CD4-positive, alpha-beta T cell treated with Interleukin-17A for 4 hours (primary cell): ENCODE data around the gene WLS.

Experiments
- DNase-seq: peaks from one replicate; pipeline ENCODE4 v3.0.0-alpha.2; 2020; ENCODE audit warnings: mixed read lengths

Gene WLS

DNA sequence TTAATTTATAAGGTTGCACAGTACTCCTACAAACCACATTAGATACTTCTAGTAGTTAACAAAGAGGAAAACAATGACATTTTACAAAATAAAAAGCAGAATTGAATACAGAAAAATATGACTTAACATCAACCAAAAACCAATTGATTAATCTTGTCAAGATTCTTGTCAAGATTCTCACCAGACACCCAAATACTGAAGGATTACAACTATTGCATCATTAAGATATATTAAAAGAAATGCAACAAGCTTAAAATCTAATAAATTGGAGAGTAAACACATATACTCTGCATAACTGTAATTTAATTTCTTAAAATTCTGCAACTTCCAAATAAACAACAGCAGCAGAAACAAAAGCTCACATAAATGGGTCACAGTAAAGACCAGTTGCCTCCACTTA lies 4.7 kb downstream of the WLS start:
- no peak for DNase-seq

DNA sequence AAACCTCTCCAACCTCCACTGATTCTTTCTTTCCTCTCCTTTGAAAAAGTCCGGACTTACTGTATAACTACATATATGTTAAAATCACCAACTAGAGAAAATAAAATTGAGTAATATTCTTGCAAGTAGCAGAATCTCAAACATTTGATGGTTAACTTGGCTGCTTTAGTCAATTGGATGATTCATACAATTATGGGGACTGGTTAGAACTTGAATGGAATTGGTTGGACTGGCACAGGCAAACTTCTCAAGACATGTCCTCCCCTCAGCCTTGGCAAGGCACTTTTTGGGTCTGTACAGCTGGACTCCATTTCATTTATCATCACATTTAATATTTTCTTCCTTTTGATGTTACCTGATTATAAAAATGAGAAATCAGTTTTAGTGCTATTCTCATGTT lies 6.5 kb downstream of the WLS start:
- DNase-seq = no peak

DNA sequence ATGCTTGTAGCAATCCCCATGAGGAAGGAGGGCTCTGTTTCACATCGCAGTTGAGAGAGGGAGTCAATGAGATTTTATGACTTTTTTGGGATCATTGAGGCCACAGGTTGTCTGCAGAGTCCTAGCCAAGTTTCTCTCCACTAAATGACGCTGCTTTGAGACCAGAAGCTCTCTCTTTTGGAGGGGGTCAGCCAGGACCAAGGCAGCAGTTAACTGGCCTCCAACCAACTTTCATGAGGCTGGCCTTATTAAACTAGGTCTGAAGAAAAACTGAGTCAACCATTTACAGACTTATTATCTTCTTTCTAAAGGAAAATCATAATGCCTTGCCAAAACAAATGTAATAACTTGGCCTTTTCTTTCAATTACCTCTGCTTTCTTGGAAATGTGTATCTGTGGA lies 8.6 kb downstream of the WLS start:
- DNase-seq = no peak

DNA sequence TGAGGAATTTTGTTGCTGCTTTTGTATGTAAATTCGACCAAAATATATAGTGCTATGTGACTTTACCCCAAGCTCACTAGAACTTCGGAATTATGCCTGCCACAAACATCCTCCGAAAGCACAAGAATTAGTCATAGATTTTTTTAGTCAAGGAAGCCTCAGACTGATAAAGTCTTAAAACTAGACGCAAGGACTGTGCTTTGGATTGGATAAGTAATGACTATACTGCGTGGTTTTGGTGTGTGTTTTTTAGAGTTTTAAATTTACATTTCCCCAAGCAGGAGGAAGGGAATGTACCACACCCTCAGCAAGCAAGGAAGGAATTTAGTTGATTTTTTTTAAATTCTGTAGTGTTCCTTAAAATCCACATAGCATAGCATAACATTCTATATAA lies 10.3 kb downstream of the WLS start:
- DNase-seq = no peak

DNA sequence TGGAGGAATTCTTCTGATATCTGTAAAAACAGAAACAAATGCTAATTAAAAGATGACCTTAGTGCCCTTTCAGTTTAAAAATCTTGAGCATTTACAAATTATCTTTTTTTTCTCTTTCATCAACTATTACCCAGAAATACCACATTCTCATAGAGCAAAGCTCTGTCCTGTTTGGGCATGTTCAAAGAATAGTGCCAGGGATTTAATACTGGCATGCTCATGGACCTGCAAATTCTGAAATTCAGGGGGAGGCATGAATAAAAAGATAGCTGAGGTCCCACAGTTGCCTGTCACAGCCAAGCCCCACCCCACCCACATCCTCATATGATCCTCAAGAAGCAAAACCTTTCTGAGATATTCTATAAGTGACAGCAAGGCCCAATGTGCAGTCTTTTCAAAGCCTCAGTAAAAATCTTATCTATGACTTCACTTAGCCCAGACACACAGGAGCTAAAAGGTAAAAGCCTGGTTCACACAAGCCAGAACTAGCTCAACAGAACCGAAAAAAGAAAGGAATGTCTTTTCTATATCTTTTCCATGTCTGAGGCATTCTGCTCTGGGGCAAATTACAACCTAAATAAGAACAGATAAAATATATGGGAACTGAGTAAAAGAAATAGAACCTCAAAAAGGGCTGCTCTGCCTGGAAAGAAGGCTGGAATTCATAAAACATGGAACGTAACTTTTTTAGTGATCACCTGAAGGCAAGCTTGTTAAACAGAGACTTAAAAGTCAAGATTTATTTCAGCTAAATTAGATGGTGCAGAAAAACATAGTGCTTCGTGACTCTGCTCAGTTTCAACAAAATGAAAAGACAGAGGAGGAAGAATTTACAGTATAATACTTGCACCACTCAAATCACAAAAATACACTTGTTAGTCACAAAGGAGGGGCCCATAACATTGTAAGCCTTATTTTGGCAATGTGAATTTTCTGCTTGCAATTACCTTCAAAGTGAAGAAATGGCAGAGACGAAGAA lies 11.0 kb downstream of the WLS start:
- no peak for DNase-seq

DNA sequence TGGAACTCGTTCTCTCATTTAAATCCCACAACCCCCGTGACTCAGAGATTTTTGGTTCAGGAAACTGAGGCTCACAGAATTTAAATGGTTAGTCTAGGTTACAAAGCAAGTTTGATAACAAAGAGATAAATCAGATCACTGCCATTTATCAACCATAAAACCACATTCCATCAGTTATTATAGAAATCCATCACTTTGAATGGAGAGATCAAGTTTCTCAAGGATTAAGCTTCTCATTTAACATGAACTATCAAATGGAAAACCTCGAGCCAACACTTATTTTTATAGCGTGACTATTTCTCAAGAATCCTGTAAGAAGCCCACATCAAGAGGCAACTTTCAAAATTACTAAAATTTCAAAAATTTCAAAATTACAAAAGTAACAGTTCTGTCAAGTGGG lies 11.9 kb downstream of the WLS start:
- DNase-seq = no peak

DNA sequence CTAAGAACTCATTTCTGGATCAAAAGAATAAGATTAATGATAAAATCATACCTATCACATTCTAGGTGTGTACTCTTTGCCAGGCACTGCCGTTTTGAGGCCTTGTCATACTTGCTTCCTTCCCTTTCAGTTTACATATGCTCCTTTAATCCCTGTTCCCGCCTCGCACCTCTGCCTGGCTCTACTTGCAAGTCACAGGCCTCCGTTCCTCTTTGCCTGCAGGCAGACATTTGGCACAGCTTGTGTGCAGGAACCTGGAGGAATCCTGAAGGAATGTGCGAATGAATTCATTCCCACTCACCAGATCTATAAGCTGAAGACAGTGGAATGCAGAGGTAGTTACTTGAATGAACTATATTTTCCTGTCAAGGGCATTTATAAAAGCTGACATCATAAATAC lies 13.8 kb downstream of the WLS start:
- no peak for DNase-seq

DNA sequence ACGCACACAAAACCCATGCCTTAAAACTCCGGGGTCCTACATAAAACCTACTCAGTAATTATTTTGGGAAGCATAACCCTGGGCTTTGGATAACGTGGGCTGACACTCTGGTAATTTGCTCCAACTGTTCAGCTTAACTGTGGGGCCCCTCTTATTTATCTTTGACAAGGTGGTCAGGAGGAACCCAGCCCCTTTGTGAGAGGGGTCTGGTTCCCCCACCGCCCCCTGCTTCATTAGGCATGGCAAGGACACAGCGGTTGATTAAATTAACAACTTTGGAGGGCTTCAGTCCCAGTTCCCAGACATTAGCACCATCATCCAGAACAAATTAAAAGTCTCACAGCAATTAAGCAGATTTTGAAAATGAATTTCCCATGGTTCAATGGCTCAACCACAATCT lies 14.7 kb downstream of the WLS start:
- no peak for DNase-seq

DNA sequence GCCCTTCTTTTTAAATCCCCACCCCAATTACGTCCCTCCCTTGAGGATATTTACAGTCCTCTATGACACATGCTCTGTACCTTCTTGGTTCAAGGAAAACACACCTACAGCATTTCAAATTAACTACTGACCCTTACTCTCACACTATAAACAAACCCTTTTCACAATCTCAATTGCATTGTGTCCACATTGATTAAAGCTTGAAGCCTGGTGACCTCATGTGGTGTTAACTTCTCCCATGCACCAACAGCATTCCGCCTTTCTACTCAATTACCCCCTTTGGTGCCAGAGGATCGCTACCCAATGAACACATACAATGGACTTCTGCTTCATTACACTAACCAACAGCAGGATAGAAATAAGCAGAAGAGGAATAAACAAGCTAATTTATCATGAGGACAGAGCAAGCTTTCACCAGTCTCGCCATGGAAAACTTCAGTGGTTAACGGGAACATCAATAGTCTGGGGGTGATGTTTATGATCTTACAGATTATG lies 15.2 kb downstream of the WLS start:
- DNase-seq = no peak

DNA sequence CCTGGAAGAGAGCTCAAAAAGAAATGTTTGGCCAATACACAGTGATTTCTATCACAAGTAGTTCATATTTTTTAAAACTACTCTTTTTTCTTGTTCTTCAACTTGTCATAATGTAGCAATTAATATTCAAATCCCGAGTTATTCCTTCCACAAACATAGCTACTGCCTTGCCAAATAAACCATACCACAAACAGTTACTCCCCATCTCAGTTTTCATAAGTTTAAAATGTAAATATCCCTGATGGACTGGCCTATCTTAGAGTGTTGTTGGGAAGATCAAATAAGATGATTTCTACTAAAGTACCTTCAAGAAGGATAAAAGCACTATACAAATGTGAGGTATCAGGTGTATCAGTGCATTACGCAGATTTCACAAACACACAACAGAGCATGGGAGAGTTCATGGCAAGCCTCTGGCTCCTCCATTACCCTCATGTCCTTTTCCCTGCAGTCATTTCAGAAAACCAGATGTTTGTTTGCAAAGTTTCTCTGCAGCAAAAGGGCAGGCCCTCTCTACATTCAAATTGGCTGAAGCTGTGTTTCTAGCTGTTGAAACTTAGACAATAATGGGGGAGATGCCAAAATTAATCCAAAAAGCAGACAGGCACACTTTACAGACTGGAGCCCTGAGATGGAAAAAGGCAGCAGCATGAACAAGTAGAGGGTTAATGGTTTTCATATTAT lies 16.1 kb downstream of the WLS start:
- no peak for DNase-seq

DNA sequence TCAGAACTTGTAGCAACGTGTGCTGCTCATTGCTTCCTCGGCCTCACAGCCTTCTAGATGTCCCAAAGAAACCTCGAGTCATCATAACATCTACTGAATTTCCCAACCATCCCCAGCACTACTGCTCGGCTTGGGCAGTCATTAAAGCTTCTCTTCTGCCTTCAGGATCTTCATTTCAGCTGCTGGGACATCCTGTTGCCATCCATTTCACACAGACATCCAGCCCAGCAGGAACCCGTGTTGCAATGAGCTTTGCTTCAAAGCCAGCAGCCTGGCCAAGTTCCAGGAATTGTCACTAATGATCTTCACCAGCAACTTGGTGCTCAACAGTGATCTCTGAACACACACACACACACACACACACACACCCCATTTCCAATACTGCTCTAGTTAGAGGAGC lies 18.5 kb downstream of the WLS start:
- DNase-seq = no peak

DNA sequence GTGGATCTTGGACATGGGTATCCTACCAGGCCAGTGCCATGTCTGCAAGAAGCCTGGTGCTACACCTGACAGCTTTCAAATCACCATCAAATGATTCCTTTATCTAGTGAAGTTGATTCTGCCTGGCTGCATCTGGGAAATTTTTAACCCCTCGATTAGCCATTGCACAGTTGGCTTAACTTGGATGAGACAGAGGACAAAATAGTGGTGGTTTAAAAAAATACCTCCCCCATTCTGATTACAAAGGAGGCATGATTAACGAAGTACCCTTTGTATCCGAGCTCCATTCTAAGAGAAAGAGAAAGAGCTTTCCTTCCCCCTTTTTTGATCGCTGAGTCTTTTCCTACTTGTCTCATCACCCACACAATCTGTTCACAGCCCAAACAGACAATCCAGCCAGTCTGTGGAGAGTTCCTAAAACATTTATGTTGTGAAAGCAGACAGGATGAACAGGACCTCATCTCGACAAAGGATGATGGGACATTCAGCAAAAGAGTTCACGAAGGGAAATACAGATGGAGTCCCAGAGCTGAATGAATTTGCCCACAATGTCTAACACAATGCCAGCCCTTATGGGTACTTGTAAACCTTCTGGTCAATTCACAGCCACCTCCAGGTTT lies 20.5 kb downstream of the WLS start:
- no peak for DNase-seq

DNA sequence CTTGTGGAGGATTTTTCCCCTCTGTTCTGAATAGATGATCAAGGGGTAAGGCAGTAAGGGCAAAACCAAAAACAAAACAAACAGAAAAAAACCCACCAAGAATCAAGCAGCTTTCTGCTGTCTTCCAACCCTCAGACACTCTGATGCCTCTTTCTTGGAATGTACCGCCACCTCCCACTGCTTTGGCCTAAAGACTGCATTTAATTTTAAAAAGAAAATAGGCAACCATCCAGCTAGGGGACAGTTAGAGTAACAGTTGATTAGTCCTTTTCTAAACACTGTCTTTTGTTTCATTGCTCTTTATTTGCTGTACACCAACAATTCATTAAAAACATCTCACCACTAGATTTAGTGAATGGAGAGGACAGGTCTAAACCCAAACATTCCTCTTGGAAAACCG lies 21.5 kb downstream of the WLS start:
- DNase-seq = no peak

DNA sequence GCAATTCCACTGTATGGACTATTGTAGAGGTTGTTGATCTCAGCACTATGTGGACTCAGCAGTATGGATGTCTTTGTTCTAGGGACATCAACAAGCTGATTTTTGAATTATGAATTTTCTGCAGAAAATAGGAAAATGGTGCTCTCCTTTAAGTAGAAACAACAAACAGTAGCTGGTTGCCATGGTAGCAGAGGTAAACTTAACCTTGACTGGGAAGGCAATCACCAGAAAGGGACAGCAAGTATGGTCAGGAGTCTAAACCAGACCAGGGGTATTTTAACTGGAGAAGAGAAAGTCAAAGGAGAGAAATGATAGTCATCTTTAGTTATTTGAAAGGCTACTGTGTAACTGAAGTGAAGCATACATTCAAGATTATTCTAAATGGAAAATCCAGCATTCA lies 22.3 kb downstream of the WLS start:
- DNase-seq = no peak

DNA sequence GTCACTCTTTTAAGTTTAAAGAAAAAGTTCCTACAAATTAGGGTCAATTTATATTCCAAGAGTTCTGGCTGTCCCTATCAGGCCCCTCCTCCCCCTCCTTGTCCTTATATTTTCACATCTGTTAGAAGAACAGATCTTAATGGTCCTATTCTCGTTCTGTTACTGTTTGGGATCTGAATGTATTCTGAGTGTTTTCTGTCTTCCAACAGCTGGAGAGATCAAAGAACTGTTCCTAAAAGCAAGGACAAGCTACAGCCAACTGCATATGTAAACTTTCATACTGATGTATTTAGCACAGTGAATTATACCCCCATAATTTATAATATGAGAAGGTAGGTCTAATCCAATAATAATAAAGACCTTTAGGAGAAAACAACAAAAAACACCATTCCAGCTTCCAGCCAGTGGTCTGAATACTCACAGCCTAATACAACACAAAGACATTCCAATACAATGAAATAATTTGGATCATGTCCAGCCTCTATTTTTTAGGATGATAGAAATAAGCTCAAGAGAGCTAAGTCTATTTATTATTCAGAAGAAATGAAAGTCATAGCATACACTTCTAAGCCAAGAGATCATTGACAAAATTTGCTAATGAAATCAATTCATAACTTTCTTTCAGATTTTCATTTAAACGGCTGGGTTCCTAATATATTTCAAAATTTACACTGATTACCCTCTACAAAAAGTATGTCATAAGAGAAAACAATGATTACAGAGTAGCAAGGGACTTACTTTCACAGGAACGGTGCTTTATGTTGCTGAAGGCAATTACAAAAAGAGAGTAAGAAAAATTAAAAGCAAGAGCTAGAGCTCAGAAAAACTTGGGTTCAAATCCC lies 25.3 kb downstream of the WLS start:
- no peak for DNase-seq

DNA sequence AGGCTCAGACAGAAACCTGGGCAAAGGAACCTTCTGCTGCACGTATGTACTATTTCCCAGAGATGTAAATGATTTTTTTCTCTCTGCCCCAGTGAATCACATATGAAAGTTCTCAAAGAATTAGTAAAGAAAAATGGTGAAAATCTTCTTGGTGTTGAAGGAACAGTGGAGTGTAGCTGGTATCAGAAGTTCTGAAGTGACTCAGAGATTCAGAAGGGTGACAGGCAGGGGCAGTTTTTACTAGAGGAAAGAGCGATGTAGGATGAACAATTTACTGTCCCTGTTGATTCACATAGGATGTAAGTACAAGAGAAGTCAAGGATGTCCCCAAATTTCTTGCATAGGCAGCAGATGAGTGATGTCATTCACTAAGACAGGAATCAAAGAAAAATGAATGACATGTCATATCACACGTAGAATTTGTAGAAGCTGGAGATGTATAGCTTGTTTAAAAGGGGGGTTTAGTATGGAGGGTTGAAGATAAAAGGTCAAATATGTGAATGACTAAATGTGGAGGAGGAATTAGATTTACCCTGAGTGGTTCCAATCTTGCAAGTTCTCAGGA lies 26.4 kb downstream of the WLS start:
- DNase-seq = no peak

DNA sequence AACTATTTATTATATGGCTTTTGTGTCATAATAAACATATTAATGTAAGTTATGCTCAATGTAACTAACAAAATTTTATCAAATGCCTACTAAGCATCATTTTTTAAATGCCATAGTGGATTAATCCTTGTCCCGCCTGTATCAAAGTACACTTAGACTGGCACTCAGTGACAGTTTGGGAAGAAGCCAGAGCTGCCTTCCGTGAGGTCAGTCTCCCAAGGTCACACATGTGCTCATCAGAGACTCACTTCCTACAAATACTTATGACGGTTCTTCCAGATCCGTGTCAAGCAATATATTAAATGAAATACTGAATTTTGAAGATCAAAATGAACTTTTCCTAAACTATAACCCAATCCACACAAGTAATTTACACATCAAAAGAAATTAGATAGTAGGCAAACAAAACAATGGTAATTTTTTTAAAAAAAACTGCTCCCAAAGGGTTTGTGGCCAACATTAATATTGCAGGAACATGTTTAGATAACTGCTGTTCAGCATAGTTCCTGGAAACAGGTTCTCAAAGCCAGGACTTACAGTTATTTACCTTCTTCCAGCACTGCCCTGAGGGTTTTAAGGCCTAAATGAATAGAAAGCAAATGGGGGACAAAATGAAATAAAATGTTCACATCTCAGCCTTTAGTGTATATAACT lies 27.2 kb downstream of the WLS start:
- no peak for DNase-seq

DNA sequence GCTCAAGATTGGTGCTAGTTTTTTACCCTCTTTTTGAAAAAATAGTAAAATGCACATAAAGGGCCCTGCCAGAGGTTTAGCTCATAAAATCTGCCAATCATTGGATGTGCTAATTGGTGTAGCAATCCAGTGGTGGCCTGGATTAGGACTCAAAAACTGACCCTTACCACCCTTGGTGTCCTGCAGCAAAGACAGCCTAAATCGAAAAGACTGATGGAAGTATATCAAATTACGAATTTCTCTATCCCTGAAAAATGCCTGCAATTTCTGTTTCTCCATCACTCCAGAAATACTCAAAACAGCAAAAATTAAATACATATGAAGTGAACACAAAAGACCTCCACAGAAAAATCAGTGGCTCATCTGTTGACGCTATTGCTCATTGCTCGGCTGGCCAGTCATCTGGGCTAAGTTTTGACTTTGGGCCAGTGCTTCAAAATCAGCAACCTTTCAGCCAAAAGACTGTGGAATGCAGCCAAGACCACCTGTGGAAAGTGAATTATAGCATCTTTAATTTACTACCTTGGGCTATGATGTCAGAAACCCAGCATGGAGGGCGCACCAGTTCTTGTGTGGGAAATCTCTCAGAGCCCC lies 30.0 kb downstream of the WLS start:
- no peak for DNase-seq

DNA sequence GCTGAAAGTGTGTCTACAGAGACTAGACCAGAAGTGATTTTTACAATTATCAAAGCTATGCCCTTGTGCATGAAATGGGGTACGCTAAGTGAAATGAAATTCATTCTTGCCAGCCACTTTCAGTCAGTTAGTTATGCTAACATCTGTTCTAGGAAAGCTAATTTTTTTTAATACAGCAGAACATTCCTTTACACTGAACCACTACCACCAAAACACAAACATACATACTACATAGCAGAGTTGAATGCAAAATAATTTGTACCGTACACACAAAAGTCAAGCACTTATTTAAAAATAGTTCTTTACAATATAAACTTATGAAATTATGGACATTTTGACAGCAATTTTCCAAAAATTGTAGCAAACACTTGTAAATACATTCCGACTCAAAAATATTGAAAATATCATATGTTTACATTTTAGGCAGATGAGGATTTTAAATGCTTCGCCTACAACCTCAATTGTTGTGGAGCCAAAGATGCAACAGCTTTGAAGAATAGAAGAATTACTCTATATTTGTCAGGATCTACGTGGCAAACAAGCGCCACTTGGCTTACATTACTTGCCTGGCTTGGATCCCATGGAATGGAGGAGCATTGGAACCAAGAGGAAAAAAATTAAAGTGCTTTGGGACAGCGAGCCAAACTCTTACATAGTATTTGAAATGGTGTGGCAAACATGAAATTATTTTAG lies 30.6 kb downstream of the WLS start:
- no peak for DNase-seq

DNA sequence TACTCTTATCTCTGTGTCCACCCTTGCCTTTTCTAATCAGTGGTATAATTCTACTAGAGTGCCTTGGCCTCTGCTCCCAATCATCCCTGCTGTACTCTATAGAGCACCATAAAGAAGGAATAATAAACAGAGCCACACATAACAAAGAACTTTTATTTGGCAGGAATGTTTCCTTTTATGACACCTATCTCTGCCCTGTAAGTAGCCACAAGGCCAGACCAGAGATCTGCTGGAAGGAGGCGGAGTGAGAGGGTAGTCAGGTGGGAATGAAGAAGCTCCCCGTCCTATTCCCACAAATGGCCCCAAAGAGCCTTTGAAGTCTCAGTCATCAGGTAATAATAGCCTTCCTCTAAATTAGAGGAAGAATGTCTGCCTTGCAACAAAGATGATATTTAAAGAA lies 32.7 kb downstream of the WLS start:
- no peak for DNase-seq

DNA sequence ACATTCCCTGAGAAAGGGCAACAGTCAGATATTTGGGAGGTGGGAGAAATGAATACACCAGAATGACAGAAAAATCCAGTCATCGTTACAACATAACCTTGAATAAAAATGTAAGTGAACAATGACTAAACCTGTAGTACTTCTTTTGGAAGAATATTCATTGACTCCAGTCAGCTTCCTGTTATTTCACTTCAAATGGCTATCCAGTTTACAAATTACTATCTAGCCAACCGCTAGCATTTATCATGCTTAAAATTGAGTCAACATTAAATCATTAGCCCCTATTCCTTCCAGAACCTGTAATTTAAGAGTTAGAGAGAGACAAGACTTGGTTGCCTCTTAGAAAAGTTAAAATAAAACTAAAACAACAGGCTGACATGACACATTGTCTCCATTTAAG lies 33.6 kb downstream of the WLS start:
- no peak for DNase-seq
